Limb (tissue), 2 donors: Measurements from ENCODE around the gene FMN1.
A peak's percentile ranks its signal among the peaks of the same experiment; 100 is the strongest.

Source experiments
- DNase-seq, 2 donors: peaks; one replicate each; pipeline ENCODE4 v3.0.0-alpha.2; 2016; ENCODE audit errors: extremely low spot score in 2 of 2

Gene FMN1

GRCh38 chr15:32888221-32888761 is 306.2 kb downstream of the FMN1 start:
- DNase-seq, result no peak

- no peak for DNase-seq
Observed at GRCh38 chr15:32887090-32887489, 307.4 kb downstream of the FMN1 start.

DNA sequence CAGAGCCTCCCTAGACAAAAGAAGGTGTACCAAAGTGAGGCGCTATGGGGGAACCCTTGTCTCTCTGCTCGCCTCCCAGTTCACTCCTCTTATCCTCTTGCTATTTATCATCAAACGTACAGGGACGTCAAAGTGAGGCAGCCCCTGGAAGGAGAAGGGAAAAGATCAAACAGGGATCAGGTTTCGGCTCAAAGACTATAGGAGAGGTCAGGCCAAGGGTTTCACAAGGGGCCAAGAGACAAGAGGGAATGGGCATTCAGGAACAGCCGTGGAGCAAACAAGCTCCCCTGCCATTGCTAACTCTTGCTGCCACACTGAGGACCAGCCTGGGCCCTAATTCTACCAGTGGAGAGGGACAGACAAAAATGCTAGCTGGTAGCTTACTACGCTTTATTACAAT is 308.1 kb downstream of the FMN1 start:
- DNase-seq, result no peak

GRCh38 chr15:32885713-32886112 is 308.8 kb downstream of the FMN1 start:
- DNase-seq, result no peak

- no peak for DNase-seq
Observed at GRCh38 chr15:32884146-32884545, 310.4 kb downstream of the FMN1 start.

- DNase-seq, result no peak
Observed at GRCh38 chr15:32882955-32883354, 311.6 kb downstream of the FMN1 start.

DNA sequence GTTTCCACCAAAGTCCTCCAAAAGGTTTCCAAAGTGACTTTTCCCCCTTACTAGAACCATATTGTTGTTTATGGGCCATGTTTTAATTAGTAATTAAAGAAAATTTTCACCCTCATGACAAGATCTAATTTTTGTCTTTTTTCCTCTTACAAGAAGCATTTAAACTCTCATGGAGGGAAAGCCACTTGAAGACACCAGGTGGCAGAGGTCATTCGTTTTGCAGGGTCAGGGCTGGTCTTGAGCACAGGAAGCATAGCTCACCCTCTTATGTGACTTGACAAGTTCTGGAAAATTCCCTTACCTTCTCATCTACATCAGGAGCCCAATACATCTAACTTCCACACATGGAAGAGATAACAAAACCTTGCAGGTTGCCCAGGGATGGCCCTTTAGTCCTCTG is 313.0 kb downstream of the FMN1 start:
- DNase-seq, result no peak

- DNase-seq, result no peak
Observed at GRCh38 chr15:32880642-32881041, 313.9 kb downstream of the FMN1 start.

DNA sequence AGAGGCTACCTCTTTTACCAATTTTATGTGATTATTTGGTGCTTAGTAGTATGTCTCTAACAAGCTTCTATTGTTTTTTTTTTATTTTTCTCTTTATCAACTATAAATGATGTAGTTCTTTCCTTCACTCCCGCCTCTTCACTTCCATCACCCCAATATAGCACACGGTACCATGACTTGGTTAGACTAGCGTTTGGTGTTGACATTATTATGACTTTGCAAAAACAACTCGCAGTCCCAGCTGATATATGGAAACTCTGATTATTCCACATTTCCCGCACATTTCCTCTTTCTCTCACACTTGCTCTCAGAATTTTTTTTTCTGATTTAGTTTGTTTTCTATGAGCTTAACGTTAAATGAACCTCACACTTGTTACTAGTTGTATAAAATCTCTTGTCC is 314.5 kb downstream of the FMN1 start:
- no peak for DNase-seq

DNA sequence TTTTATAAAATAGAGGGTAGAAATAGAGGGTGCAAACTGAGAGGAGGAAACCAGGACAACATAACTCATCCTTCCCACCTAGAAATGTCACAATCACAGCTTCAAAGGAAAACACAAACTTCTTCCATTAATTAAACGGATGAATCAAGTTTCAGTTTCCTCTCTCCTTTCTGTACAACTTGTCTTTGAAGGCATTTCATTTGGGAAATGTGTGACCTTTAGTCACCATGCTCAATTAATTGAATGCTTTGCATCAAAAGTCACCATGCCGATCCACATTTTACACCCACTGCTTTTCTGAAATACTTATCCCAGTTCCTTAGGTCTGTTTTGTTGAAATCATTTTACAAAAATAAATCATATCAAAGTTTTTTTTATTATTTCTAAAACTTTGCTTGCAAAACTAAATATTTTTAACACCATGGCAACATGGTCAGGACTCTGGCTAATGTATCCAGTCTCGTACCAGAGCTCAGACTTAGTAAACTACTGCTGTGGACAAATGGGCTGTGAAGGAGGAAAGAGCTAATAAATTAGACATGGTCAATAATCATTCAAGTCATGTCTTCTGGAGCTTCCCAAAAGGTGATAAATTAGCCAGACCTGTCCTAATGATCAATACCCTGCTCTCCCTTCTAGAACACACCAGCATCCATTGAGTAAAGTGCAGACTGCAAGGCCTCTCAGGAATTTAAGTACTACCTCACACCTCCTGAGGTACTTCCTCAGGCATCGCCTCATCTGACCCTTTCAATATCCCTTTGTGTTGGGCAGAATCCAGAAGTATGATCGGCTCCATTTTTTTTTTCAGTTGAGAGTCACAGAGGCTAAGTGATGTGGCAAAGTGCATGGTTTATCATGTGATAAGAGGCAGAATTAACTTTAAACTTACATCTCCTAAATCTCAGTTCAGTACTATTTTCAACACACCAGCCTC is 315.4 kb downstream of the FMN1 start:
- DNase-seq, result no peak

GRCh38 chr15:32878342-32878741 is 316.2 kb downstream of the FMN1 start:
- no peak for DNase-seq

DNA sequence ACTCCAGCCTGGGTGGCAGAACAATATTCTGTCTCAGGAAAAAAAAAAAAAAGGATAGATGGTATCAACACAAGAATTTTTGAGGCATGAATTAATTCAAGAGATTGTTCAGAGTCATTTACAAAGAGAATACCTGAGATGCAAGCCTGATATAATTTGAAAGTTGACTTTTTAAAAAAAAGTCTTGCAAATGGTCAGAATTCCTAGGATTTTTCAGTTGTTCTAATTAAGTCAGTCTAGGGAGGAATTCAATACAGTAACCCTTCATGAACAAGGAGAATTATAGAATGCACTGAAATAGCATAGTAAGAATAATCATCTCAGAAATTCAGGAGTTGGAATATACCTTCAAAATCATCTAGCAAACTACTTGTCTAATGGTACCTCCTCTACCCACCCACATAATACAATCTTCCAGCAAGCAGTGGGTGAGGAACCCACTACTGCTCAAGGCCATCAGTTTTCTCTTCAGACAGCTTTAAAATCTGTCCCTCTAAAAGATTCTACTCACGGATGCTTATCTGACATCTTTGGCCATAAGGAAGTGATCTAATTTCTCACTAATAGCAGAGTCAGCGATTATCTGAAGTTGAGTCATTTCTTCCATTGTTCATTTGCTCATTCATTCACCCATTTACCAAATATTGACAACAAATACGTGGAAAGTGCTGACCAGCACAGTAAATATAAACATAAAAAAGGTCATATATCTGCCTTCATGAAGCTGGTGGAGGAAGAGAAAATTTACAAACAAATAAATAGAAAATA is 317.1 kb downstream of the FMN1 start:
- no peak for DNase-seq

- DNase-seq, result peak in 1 of 2 donors; percentile 32
Observed at GRCh38 chr15:32873284-32874114, 321.0 kb downstream of the FMN1 start.

GRCh38 chr15:32872621-32873283 is 321.8 kb downstream of the FMN1 start:
- DNase-seq, result peak in 1 of 2 donors; percentile 45

DNA sequence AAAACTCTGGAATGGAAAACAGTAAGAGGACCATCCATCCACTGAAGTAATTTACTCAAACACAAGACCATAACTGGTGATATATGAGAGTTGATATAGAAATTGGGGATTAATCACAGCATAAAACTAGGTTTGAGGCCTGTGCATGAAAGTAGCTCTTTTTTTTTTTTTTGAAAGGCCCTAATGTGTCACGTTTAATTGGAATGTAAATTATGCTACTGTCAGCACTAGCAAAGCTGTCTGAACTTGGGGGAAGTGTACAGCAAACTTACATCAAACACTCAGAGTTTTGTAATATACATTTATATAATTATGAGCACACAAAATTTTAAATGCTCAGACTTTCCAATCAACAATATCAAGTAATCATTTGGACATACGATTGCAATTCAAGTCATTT is 322.6 kb downstream of the FMN1 start:
- DNase-seq, result no peak

DNA sequence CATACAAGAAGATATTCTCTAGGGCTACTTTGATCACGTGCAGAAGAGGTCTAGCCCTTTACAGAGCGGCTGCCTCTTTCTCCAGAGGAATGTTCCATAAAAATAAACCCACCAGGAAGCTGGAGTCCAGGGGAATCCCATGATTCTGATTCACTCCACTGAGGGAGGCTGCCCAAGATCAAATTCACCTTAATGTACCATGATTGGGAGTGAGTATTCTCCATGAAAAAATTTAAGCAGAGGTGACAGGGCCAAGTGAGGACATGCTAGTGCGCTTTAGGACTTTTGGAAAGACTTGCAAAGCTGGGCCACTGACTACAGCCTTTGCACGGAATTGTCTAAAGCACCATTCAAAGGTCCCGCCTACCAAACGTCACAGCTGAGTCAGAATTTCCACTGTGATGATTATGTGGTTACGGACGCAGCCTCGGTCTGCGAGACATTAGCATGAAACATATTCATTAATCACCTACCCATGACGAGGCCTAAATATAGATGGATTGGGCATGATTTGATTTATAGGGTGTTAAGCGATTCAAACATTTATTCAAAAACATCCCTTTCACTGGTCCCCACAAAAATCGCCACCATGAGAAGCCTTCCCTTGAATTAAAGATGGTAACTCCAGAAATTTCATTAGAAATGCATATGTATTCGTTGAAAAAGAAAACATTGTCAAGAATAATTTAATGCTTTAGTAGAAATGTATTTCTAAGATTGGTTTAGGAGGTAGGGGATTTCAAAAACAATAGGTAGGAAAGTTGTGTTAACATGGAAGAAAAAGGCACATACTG is 324.1 kb downstream of the FMN1 start:
- DNase-seq, result no peak

DNA sequence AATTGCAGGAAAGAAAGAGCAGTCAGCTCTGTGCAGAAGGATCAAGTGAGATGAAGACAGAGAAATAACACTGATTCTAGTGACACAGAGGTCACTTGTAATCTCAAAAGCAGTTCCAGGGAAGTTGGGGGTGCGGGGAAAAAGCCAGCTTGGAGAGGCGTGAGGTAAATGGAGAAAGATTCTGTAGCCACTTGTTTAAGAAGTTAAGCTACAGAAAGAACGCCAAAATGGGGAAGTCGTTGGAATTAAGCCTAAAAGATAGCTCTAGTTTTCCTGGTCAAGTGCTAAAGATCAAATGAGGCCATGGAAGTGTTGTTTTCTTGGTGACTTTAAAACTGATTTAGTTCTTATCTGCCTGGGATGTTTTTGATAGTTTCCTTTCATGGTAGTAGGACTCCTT is 324.7 kb downstream of the FMN1 start:
- no peak for DNase-seq

DNA sequence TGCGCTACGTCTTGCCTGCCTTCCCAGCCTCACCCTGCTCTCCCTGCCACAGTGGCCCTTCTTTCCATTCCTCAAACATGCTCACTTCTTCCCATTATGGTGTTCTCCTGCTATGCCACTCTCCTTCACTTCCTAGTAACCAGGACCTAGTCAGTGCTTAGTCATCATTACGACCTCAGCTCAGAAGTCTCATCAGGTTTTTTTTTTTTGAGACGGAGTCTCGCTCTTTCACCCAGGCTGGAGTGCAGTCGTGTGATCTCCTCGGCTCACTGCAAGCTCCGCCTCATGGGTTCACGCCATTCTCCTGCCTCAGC is 327.2 kb downstream of the FMN1 start:
- no peak for DNase-seq

- no peak for DNase-seq
Observed at GRCh38 chr15:32866454-32867312, 327.8 kb downstream of the FMN1 start.
